ENCODE results near the gene CXCR1.
"Not testable (repeated sequence)": the region's sequence is repeated elsewhere in the genome, so short reads cannot be mapped to it uniquely, and the experiment has no call there.

Gene CXCR1

GRCh38 chr2:218166791-218167190 is at the start of gene CXCR1:
Gene CXCR1, minus strand, starts transcription at chr2:218166962. Its CDS starts 1,751 bp downstream, at chr2:218165211.
- DNase-seq (ENCODE audit: low read depth), result no peak

GRCh38 chr2:218216336-218216673 is 49.5 kb upstream of the CXCR1 start:
- DNase-seq (ENCODE audit: low read depth), result no peak

GRCh38 chr2:218214116-218214515 is 47.4 kb upstream of the CXCR1 start:
- DNase-seq (ENCODE audit: low read depth), result no peak

GRCh38 chr2:218209078-218209477 is 42.3 kb upstream of the CXCR1 start:
- no peak for DNase-seq (ENCODE audit: low read depth)

GRCh38 chr2:218202266-218202665 is 35.5 kb upstream of the CXCR1 start:
- no peak for DNase-seq (ENCODE audit: low read depth)

- DNase-seq (ENCODE audit: low read depth), result no peak
Measured at GRCh38 chr2:218196974-218197373, 30.2 kb upstream of the CXCR1 start.

- DNase-seq (ENCODE audit: low read depth), result no peak
Measured at GRCh38 chr2:218194880-218195279, 28.1 kb upstream of the CXCR1 start.

- no peak for DNase-seq (ENCODE audit: low read depth)
Measured at GRCh38 chr2:218193701-218194100, 26.9 kb upstream of the CXCR1 start.

- no peak for DNase-seq (ENCODE audit: low read depth)
Measured at GRCh38 chr2:218192902-218193430, 26.2 kb upstream of the CXCR1 start.

- DNase-seq (ENCODE audit: low read depth), result no peak
Measured at GRCh38 chr2:218188528-218188927, 21.8 kb upstream of the CXCR1 start.

GRCh38 chr2:218187296-218188015 is 20.7 kb upstream of the CXCR1 start:
- DNase-seq (ENCODE audit: low read depth), result no peak

- DNase-seq (ENCODE audit: low read depth), result no peak
Measured at GRCh38 chr2:218186876-218187275, 20.1 kb upstream of the CXCR1 start.

- DNase-seq (ENCODE audit: low read depth), result peak; percentile 54
Measured at GRCh38 chr2:218186355-218186766, 19.6 kb upstream of the CXCR1 start.

GRCh38 chr2:218184331-218184730 is 17.6 kb upstream of the CXCR1 start:
- no peak for DNase-seq (ENCODE audit: low read depth)

- peak; percentile 31 for DNase-seq (ENCODE audit: low read depth)
Measured at GRCh38 chr2:218180467-218181114, 13.8 kb upstream of the CXCR1 start.

- DNase-seq (ENCODE audit: low read depth), result no peak
Measured at GRCh38 chr2:218179782-218180181, 13.0 kb upstream of the CXCR1 start.

GRCh38 chr2:218172845-218173244 is 6.1 kb upstream of the CXCR1 start:
- DNase-seq (ENCODE audit: low read depth), result no peak

- not testable (repeated sequence) for DNase-seq (ENCODE audit: low read depth)
Measured at GRCh38 chr2:218171744-218172143, 5.0 kb upstream of the CXCR1 start.

GRCh38 chr2:218169757-218170546 is 3.2 kb upstream of the CXCR1 start:
- DNase-seq (ENCODE audit: low read depth), result peak; percentile 23

- no peak for DNase-seq (ENCODE audit: low read depth)
Measured at GRCh38 chr2:218168635-218169462, 2.1 kb upstream of the CXCR1 start.

GRCh38 chr2:218168016-218168415 is 1.3 kb upstream of the CXCR1 start:
- DNase-seq (ENCODE audit: low read depth), result no peak

- DNase-seq (ENCODE audit: low read depth), result no peak
Measured at GRCh38 chr2:218162814-218163213, 3.9 kb downstream of the CXCR1 start.

Data from stromal cell of bone marrow (primary cell).